ENCODE measurements around the gene MICOS13. TPM values are rescaled to one million over a fixed set of nuclear protein-coding genes. Genes with fewer than 3 reads are reported as not detected.

MICOS13 gene
- total RNA-seq, 2 experiments from 2014 or later, result 21.7 to 23.0 TPM

- Mint-ChIP-seq H3K4me1 (ENCODE audit: low read depth) (peaks cover 40% of the 10 kb centered on the region), H3K4me3 (peak overlapping the region; percentile 92), H3K36me3 (ENCODE audit: low read depth) (peaks cover 14% of the 10 kb centered on the region), H3K27me3 (no peaks in the 10 kb centered on the region), H3K27ac (peak overlapping the region; percentile 85), H3K9me3 (no peaks in the 10 kb centered on the region)
- DNase-seq (peak; percentile 86 to 99 (median 92)), ATAC-seq (ENCODE audit: poor library complexity) (peak; percentile 55)
- Histone ChIP-seq H3K4me1 (ENCODE audit: insufficient read depth, low read length) (peaks cover 43% of the 10 kb centered on the region), H3K27ac (ENCODE audit: low read depth in 1 of 2, low read length in 2 of 2) (peak overlapping the region; percentile 61 to 66), H3K9me3 (ENCODE audit: control insufficient read depth in 1 of 2, insufficient read depth in 1 of 2, low read length in 2 of 2) (peaks cover 0 to 6% of the 10 kb centered on the region in 2 experiments), H3K36me3 (ENCODE audit: insufficient read depth, low read length) (peaks cover 5% of the 10 kb centered on the region), H3K4me3 (ENCODE audit: low read length) (peak overlapping the region; percentile 59), H3K27me3 (ENCODE audit: control insufficient read depth in 1 of 2, insufficient read depth in 2 of 2, low read length in 2 of 2) (no peaks in the 10 kb centered on the region)
- intact Hi-C loops (cut with DNase I, micrococcal nuclease), result loop anchor here in 1 of 2 experiments (2.0 to 10.0 kb wide), 4 partner anchors 218 to 892 kb away; partner anchors contain the start of genes CLPP, FEM1A, RANBP3 and VMAC
- ChIA-PET POLR2A (interaction anchor here (0.8 to 2.9 kb wide), 7 partner anchors 8 to 718 kb away, joined by 3 to 29 read pairs (median 6); partner anchors contain the start of genes CATSPERD, KDM4B, LONP1 and NDUFA11), CTCF (interaction anchor here (0.7 to 1.9 kb wide), 8 partner anchors 11 to 281 kb away, joined by 3 to 13 read pairs (median 3); partner anchors contain the start of genes CATSPERD, LONP1, SAFB and SAFB2)
- TF ChIP-seq CTCF (IDR thresholded peaks at IDR 0.05), result peak; percentile 82
Measured at GRCh38 chr19:5686647-5687359, 6.5 kb upstream of the MICOS13 start.

- no peaks in the 10 kb centered on the region for H3K27me3 ChIP-seq (ENCODE audit: control insufficient read depth in 1 of 2, insufficient read depth in 2 of 2, low read length in 2 of 2)
- peaks cover 42% of the 10 kb centered on the region for H3K4me1 ChIP-seq (ENCODE audit: insufficient read depth, low read length)
- Mint-ChIP-seq H3K4me3 (peak overlapping the region; percentile 92), H3K27me3 (no peaks in the 10 kb centered on the region), H3K9me3 (no peaks in the 10 kb centered on the region), H3K4me1 (ENCODE audit: low read depth) (peaks cover 40% of the 10 kb centered on the region), H3K27ac (peak overlapping the region; percentile 85), H3K36me3 (ENCODE audit: low read depth) (peaks cover 14% of the 10 kb centered on the region)
- DNase-seq, result no peak
- intact Hi-C loops (cut with DNase I, micrococcal nuclease), result loop anchor here in 1 of 2 experiments (2.0 to 10.0 kb wide), 4 partner anchors 219 to 891 kb away; partner anchors contain the start of genes CLPP, FEM1A, RANBP3 and VMAC
- TF ChIP-seq CTCF (IDR thresholded peaks at IDR 0.05), result no peak
- peaks cover 0 to 6% of the 10 kb centered on the region in 2 experiments for H3K9me3 ChIP-seq (ENCODE audit: control insufficient read depth in 1 of 2, insufficient read depth in 1 of 2, low read length in 2 of 2)
- H3K27ac ChIP-seq (ENCODE audit: low read depth in 1 of 2, low read length in 2 of 2), result peak overlapping the region; percentile 61 to 66
- H3K4me3 ChIP-seq (ENCODE audit: low read length), result peak overlapping the region; percentile 59
- ChIA-PET CTCF (interaction anchor here (0.8 to 1.9 kb wide), 5 partner anchors 10 to 64 kb away, joined by 3 to 13 read pairs (median 3); partner anchors contain the start of genes CATSPERD, LONP1, SAFB and SAFB2), POLR2A (interaction anchor here (0.8 to 2.9 kb wide), 6 partner anchors 9 to 718 kb away, joined by 3 to 29 read pairs (median 9); partner anchors contain the start of genes CATSPERD, KDM4B, LONP1 and NDUFA11)
- ATAC-seq (ENCODE audit: poor library complexity), result no peak
- H3K36me3 ChIP-seq (ENCODE audit: insufficient read depth, low read length), result no peaks in the 10 kb centered on the region
Measured at GRCh38 chr19:5686326-5686646, 6.0 kb upstream of the MICOS13 start.

DNA sequence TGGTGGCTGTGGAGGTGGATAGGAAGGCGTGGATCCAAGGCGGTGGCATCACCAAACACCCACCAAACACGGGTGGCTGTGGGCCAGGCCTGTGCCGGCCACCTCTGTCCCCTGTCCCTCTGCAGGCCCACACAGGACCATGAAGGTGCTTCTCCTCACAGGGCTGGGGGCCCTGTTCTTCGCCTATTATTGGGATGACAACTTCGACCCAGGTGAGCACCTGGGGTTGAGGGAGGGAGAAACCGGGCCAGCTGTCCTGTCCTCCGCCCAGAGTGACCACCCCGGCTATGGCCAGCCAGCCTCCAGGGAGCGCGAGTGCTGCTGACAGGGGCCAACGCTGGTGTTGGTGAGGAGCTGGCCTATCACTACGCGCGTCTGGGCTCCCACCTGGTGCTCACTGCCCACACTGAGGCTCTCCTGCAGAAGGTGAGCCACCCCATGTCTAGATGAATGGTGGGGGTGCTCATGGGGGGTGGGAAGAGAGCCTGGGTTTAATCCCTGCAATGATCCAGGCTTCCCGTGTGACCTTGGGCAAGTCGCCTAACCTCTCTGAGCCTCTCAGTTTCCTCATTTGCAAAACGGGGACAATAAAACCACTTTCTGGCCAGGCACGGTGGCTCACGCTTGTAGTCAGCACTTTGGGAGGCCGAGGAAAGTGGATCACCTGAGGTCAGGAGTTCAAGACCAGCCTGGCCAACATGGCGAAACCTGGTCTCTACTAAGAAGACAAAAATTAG lies 4.5 kb upstream of the MICOS13 start:
- ChIA-PET POLR2A (no interaction called here), CTCF (no interaction called here)
- H3K36me3 ChIP-seq (ENCODE audit: insufficient read depth, low read length), result no peaks in the 10 kb centered on the region
- Mint-ChIP-seq H3K4me1 (ENCODE audit: low read depth) (peaks cover 36% of the 10 kb centered on the region), H3K27ac (no peak overlapping the region), H3K9me3 (no peaks in the 10 kb centered on the region), H3K36me3 (ENCODE audit: low read depth) (peaks cover 9% of the 10 kb centered on the region), H3K4me3 (peak overlapping the region; percentile 40), H3K27me3 (no peaks in the 10 kb centered on the region)
- H3K27ac ChIP-seq (ENCODE audit: low read depth in 1 of 2, low read length in 2 of 2), result no peak overlapping the region
- H3K4me3 ChIP-seq (ENCODE audit: low read length), result no peak overlapping the region
- H3K27me3 ChIP-seq (ENCODE audit: control insufficient read depth in 1 of 2, insufficient read depth in 2 of 2, low read length in 2 of 2), result no peaks in the 10 kb centered on the region
- H3K9me3 ChIP-seq (ENCODE audit: control insufficient read depth in 1 of 2, insufficient read depth in 1 of 2, low read length in 2 of 2), result peaks cover 0 to 6% of the 10 kb centered on the region in 2 experiments
- intact Hi-C loops (cut with DNase I, micrococcal nuclease), result loop anchor here in 1 of 2 experiments (10.0 kb wide), 3 partner anchors 290 to 890 kb away; partner anchors contain the start of genes CLPP, FEM1A and RANBP3
- peaks cover 40% of the 10 kb centered on the region for H3K4me1 ChIP-seq (ENCODE audit: insufficient read depth, low read length)
- no peak for ATAC-seq (ENCODE audit: poor library complexity)
- peak in 1 of 14 experiments; percentile 42 for DNase-seq
- TF ChIP-seq CTCF (IDR thresholded peaks at IDR 0.05), result no peak

Measured in CD4-positive, alpha-beta T cell (primary cell).